IPS DF 19.7 (cell line): ENCODE data around the gene CACNG4.

Experiments used
- DNase-seq: peaks from one replicate; pipeline ENCODE4 v3.0.0-alpha.2; 2013; ENCODE audit warnings: low read depth, low spot score

The CACNG4 gene

DNA sequence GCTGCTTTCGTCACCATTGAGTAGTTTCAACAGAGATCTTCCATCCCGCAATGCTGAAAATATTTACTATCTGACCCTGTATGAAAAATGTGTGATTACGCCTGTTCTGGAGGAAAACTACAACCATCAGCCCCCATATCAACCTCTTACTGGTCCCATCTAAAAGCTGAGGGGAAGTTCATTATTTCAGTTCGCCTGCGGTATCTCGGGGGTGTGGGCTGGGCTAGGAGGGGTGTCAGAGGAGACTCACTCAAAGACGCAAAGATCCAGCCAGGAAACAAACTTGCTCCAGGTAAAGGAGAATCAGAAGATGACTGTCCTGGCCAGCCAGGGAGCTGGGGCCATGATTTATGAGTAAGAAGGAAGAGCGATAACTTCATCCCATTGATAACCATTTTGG lies 93.5 kb downstream of the CACNG4 start:
- DNase-seq = no peak

DNA sequence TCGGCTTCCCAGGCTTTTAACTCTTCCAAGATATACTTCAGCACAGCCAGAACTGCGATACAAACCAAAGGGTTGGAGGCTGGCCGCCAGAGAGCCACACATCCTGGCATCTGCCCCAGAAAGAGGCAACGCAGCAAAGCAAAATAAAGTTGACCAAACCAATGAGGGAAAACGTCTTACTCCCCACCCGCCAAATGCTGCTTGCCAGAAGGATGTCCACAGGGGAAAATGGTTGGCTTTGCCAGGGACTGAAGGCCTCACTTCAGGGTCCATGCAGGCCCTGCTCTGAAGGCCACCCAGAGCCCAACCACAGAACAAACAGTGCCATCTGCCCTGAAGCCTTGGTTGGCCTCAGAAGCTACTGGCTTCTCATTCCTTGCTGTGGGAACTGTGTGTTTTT lies 94.9 kb downstream of the CACNG4 start:
- no peak for DNase-seq

- DNase-seq = no peak
Measured at GRCh38 chr17:67063141-67063540, 98.6 kb downstream of the CACNG4 start.

- no peak for DNase-seq
Measured at GRCh38 chr17:67066717-67067116, 102.2 kb downstream of the CACNG4 start.

- no peak for DNase-seq
Measured at GRCh38 chr17:67067571-67068482, 103.3 kb downstream of the CACNG4 start.

- no peak for DNase-seq
Measured at GRCh38 chr17:67068999-67069398, 104.5 kb downstream of the CACNG4 start.

DNA sequence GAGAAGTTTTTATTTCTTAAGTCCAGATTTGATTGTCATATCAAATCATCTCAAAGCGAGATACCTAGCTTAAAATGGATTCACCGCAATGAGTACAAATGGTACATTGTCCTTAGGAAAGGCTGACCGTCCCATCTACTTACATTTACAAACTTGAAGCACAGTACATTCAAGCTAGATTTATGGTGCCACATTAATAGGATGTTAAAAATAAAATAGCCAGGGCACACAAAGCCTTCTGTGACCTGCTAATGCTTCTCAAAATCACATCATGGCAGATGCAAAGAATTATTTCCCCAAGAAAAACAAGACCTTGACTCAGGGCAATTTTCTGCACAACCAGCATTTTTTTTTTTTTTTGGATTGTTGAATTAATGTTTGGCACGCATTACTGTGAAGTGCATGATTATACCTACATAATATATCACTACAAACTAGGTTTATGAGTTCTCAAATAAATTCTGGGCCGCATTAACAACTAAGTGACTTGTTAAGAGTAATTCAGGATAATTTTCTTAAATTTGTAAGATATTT lies 105.2 kb downstream of the CACNG4 start:
- DNase-seq = no peak

- no peak for DNase-seq
Measured at GRCh38 chr17:67071595-67071994, 107.1 kb downstream of the CACNG4 start.

- DNase-seq = no peak
Measured at GRCh38 chr17:67072885-67073284, 108.4 kb downstream of the CACNG4 start.

DNA sequence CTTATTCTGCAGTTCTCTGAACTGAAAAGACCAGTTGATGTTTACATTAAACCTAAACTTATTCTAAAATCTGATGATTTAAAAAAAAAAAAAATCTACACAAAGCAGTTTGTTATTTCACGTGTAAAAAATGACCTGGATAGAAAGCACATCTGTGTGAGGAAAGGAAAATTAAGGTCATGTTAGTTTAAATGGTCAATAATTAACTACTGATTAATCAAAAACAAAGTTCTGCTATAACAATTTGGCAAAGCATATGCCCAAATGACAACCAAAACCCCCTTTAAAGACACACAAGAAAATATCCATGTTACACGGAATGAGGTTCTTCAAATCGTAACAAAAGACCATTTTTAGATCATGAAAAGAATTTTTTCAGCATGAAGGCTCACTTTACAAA lies 110.3 kb downstream of the CACNG4 start:
- DNase-seq = no peak

- no peak for DNase-seq
Measured at GRCh38 chr17:67076290-67076689, 111.8 kb downstream of the CACNG4 start.

- DNase-seq = no peak
Measured at GRCh38 chr17:67078292-67078691, 113.8 kb downstream of the CACNG4 start.

DNA sequence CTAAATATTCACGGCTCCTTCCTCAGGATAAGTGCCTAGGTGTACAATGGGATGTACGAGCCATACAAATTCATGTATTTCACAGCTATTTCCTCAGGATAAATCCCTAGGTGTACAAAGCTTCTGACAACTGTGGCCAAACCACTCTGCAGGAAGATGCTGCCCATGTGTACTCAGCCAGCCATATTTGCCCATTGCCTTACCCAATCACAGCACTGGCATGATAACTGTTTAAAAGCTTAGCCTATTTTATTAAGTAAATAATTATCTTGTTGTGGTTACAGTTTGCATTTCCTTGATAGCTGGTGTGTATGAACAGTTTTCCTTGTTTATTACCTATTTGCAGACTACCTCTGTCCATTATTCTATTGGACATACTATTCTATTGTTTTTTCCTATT lies 115.0 kb downstream of the CACNG4 start:
- DNase-seq = no peak

- no peak for DNase-seq
Measured at GRCh38 chr17:67080804-67081203, 116.3 kb downstream of the CACNG4 start.

GRCh38 chr17:67082107-67082506 lies 117.6 kb downstream of the CACNG4 start:
- DNase-seq = no peak
